Lung (tissue), 12 donors: ENCODE measurements around the gene NSD1. TPM values are rescaled to one million over a fixed set of nuclear protein-coding genes. Genes with fewer than 3 reads are reported as not detected.

Experiments
- ATAC-seq: fragments of 200-7000 bp; cut with Tn5 transposase; one replicate; pipeline ENCODE4 v1.9.1; 2020; ENCODE audit warnings: moderate number of reproducible peaks; ENCODE audit not compliant: insufficient read depth, low FRiP score
- DNase-seq, 3 donors: peaks; one replicate each; pipeline ENCODE4 v3.0.0-alpha.2; 2013 to 2017
- H3K27ac ChIP-seq, 2 donors: one replicate each; pipeline ENCODE4 v1.5.1; 2013; ENCODE audit warnings: mild to moderate bottlenecking in 2 of 2, moderate library complexity in 2 of 2, control low read depth in 1 of 2, inconsistent platforms in 1 of 2, low read depth in 1 of 2, low read length in 1 of 2
- H3K27me3 ChIP-seq, 3 donors: one replicate each; pipeline ENCODE4 v1.5.1; 2013; ENCODE audit warnings: low read length in 2 of 3; ENCODE audit not compliant: control insufficient read depth in 3 of 3, insufficient read depth in 3 of 3
- H3K36me3 ChIP-seq, 4 donors: one replicate each; pipeline ENCODE4 v1.5.1; 2013; ENCODE audit warnings: low read length in 4 of 4, mild to moderate bottlenecking in 1 of 4, moderate library complexity in 1 of 4; ENCODE audit not compliant: control insufficient read depth in 4 of 4, insufficient read depth in 4 of 4
- H3K4me1 ChIP-seq, 5 donors: one replicate each; pipeline ENCODE4 v1.5.1; 2013; ENCODE audit warnings: low read length in 5 of 5, mild to moderate bottlenecking in 2 of 5, moderate library complexity in 1 of 5; ENCODE audit not compliant: control insufficient read depth in 5 of 5, insufficient read depth in 5 of 5
- H3K4me3 ChIP-seq: one replicate; pipeline ENCODE4 v1.5.1; 2013; ENCODE audit warnings: mild to moderate bottlenecking, control low read depth, moderate library complexity
- H3K9ac ChIP-seq, 2 donors: one replicate each; pipeline ENCODE4 v1.5.1; 2013; ENCODE audit warnings: low read length in 2 of 2, control low read depth in 1 of 2; ENCODE audit not compliant: insufficient read depth in 1 of 2
- H3K9me3 ChIP-seq, 4 donors: one replicate each; pipeline ENCODE4 v1.5.1; 2013; ENCODE audit warnings: low read length in 3 of 4, mild to moderate bottlenecking in 1 of 4, moderate library complexity in 1 of 4; ENCODE audit not compliant: control insufficient read depth in 4 of 4, insufficient read depth in 3 of 4
- CTCF ChIP-seq: IDR thresholded peaks from 2 replicates; pipeline ENCODE4 v1.5.1; 2012; ENCODE audit warnings: mild to moderate bottlenecking; ENCODE audit errors: control extremely low read depth, extremely low read depth
- WGBS, 2 donors: extraction: QIAGEN DNeasy Blood & Tissue Kit; methylation state at CpG; one replicate each; pipeline ENCODE4 v1.1.7; 2013; 5-methylcytosine and 5-hydroxymethylcytosine counted together
- polyA plus RNA-seq, 2 donors: library from polyadenylated mRNA; stranded (reverse); fragments of 200-250 nt; gene quantifications; one replicate each; pipeline ENCODE4 v1.2.1, GENCODE V29; 2013
- total RNA-seq, 2 donors: library from RNA; depleted of rRNA in 1 of 2; stranded (reverse); fragments of >200 nt in 1 of 2; gene quantifications; one replicate each; pipeline ENCODE4 v1.2.1, GENCODE V29; 2014 to 2021
- donor health status: control.
- donor health status: control.
- donor health status: Bipolar disorder and iron deficiency.
- donor health status: healthy.
- donor health status: DM: yes; HTN: yes; CAD: no.

The NSD1 gene
- total and polyA plus RNA-seq, 4 donors: 8.0 to 81.7 (median 43.2) TPM

- Histone ChIP-seq H3K9ac (peak within 1 kb of the TSS in 1 of 2 donors; percentile 19), H3K9me3 (no peaks in the 10 kb centered on the region), H3K27ac (peak within 1 kb of the TSS in 1 of 2 donors; percentile 15), H3K36me3 (peaks cover 0 to 22% (median 11%) of the 10 kb centered on the region in 4 donors), H3K4me3 (peak within 1 kb of the TSS; percentile 45), H3K4me1 (peaks cover 0 to 42% (median 21%) of the 10 kb centered on the region in 5 donors), H3K27me3 (no peaks in the 10 kb centered on the region)
- peak; percentile 85 for ATAC-seq
- TF ChIP-seq CTCF: no peak
- peak; percentile 88 to 94 (median 93) for DNase-seq
- WGBS, 2 donors: 1 to 2% methylated on average over 37 to 60 of the region's 68 CpGs
Observed at GRCh38 chr5:177086654-177087397, 46.7 kb upstream of the NSD1 start, which contains the start of gene FGFR4. Gene FGFR4 (plus strand): TSS chr5:177086915. CDS start chr5:177089603, 2,688 bp downstream.

GRCh38 chr5:177087398-177088005, 46.1 kb upstream of the NSD1 start:
- WGBS, 2 donors: 21% methylated on average over 23 of the region's 23 CpGs
- H3K36me3 ChIP-seq: peaks cover 0 to 29% (median 14%) of the 10 kb centered on the region in 4 donors
- ATAC-seq (peak; percentile 10), DNase-seq (no peak)
- peaks cover 0 to 44% (median 21%) of the 10 kb centered on the region in 5 donors for H3K4me1 ChIP-seq
- peaks cover 0 to 2% (median 0%) of the 10 kb centered on the region in 4 donors for H3K9me3 ChIP-seq
- H3K9ac ChIP-seq: peak overlapping the region in 1 of 2 donors; percentile 19
- TF ChIP-seq CTCF: no peak
- peak overlapping the region in 1 of 2 donors; percentile 15 for H3K27ac ChIP-seq
- H3K4me3 ChIP-seq: peak overlapping the region; percentile 8
- no peaks in the 10 kb centered on the region for H3K27me3 ChIP-seq

GRCh38 chr5:177089127-177089526, 44.4 kb upstream of the NSD1 start:
- Histone ChIP-seq H3K9me3 (peaks cover 0 to 2% (median 0%) of the 10 kb centered on the region in 4 donors), H3K27ac (peak overlapping the region in 1 of 2 donors; percentile 13), H3K4me3 (no peak overlapping the region), H3K9ac (peak overlapping the region; percentile 41 to 59), H3K36me3 (peaks cover 0 to 43% (median 17%) of the 10 kb centered on the region in 4 donors), H3K4me1 (peaks cover 0 to 51% (median 21%) of the 10 kb centered on the region in 5 donors), H3K27me3 (no peaks in the 10 kb centered on the region)
- 49 to 51% methylated on average over 5 of the region's 5 CpGs for WGBS, 2 donors
- ATAC-seq (no peak), DNase-seq (peak; percentile 84 to 97 (median 93))
- no peak for TF ChIP-seq CTCF
